Left ventricle myocardium inferior (tissue), 1 donor: Measurements from ENCODE around the gene TCF4. TPM values are rescaled to one million over a fixed set of nuclear protein-coding genes. Genes with fewer than 3 reads are reported as not detected.

ENCODE experiments used
- DNase-seq: peaks from one replicate; pipeline ENCODE4 v3.0.0-alpha.2; 2020
- H3K27ac ChIP-seq: fragments of 200-600 bp; replicated peaks from 2 replicates; pipeline ENCODE4 v1.8.0; 2021
- H3K27me3 ChIP-seq: fragments of 200-600 bp; 2 replicates; pipeline ENCODE4 v1.8.0; 2021; ENCODE audit warnings: low read depth
- H3K36me3 ChIP-seq: fragments of 200-600 bp; 2 replicates; pipeline ENCODE4 v1.8.0; 2021
- H3K4me1 ChIP-seq: fragments of 200-600 bp; 2 replicates; pipeline ENCODE4 v1.8.0; 2021
- H3K4me3 ChIP-seq: fragments of 200-600 bp; 2 replicates; pipeline ENCODE4 v1.8.0; 2021; ENCODE audit warnings: mild to moderate bottlenecking, moderate library complexity
- H3K9me3 ChIP-seq: fragments of 200-600 bp; replicated peaks from 2 replicates; pipeline ENCODE4 v1.8.0; 2021
- intact Hi-C: fragments of 100-400 bp; cut with micrococcal nuclease; formaldehyde crosslinking; loops from one replicate; pipeline ENCODE4 v1.11.0; 2022
- total RNA-seq: library from RNA; stranded (reverse); fragmentation: NEBNext Ultra II Directional; extraction: Animal tissue kit (Norgen Biotek cat#: 25700); gene quantifications from one replicate; pipeline ENCODE4 v1.2.1, GENCODE V29; 2021
- TF ChIP-seq, protein P1 (sequence below): fragments of 200-600 bp; IDR thresholded peaks from 2 replicates; pipeline ENCODE4 v1.8.0; 2021; ENCODE audit warnings: antibody characterized with exemption, mild to moderate bottlenecking, borderline replicate concordance
- donor health status: DM: no; HTN: yes; CAD: no; lungs with severe emphysema.

TCF4 gene
- total RNA-seq, 1 donor from 2014 or later = 58.9 TPM

DNA sequence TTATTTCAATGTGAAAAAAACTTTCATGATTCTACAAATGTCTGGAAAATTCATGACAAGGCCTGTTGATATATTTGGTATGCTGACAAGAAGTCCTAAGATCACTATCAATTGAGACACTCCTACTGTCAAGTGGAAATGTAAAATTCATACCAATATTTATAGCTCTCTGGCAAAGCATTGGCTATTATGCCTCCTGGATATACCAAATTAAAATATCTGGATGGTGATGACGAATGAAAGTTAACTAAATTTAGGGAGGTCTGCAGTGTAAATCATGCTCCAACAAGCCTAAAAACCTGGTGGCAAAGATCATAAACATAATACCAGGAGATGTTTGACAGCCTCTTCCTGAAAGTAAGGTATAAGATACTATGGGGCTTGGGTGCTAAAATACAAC is 41.1 kb upstream of the TCF4 start:
- DNase-seq = no peak
- H3K9me3 ChIP-seq = no peaks in the 10 kb centered on the region
- TF ChIP-seq, protein P1, sequence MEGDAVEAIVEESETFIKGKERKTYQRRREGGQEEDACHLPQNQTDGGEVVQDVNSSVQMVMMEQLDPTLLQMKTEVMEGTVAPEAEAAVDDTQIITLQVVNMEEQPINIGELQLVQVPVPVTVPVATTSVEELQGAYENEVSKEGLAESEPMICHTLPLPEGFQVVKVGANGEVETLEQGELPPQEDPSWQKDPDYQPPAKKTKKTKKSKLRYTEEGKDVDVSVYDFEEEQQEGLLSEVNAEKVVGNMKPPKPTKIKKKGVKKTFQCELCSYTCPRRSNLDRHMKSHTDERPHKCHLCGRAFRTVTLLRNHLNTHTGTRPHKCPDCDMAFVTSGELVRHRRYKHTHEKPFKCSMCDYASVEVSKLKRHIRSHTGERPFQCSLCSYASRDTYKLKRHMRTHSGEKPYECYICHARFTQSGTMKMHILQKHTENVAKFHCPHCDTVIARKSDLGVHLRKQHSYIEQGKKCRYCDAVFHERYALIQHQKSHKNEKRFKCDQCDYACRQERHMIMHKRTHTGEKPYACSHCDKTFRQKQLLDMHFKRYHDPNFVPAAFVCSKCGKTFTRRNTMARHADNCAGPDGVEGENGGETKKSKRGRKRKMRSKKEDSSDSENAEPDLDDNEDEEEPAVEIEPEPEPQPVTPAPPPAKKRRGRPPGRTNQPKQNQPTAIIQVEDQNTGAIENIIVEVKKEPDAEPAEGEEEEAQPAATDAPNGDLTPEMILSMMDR = no peak
- no peak overlapping the region for H3K27ac ChIP-seq
- H3K4me1 ChIP-seq = no peaks in the 10 kb centered on the region
- H3K4me3 ChIP-seq = no peak overlapping the region
- intact Hi-C loops = no loop called here
- no peaks in the 10 kb centered on the region for H3K27me3 ChIP-seq
- H3K36me3 ChIP-seq = no peaks in the 10 kb centered on the region

DNA sequence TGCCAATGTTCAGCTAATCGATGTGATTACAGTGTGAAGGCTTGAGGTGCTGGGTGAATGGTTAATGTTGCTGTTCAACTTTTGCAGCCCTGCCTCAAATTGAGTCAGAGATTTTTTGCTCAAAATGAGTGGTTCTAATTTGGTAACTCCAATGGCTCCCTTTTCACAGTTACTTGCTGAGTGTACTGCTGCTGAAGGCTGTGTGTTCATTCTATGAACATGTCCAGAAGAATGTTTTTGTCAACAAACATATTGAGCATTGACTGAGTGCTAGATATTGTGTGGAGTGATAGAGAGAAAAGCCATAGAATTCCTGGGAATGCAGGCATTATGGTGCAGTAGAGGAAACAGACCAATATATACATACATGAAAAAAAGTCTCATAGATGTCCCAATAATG is 39.0 kb upstream of the TCF4 start:
- Histone ChIP-seq H3K4me3 (no peak overlapping the region), H3K4me1 (no peaks in the 10 kb centered on the region), H3K27ac (no peak overlapping the region), H3K9me3 (no peaks in the 10 kb centered on the region), H3K36me3 (no peaks in the 10 kb centered on the region), H3K27me3 (no peaks in the 10 kb centered on the region)
- intact Hi-C loops = no loop called here
- TF ChIP-seq, protein P1 = no peak
- DNase-seq = no peak

DNA sequence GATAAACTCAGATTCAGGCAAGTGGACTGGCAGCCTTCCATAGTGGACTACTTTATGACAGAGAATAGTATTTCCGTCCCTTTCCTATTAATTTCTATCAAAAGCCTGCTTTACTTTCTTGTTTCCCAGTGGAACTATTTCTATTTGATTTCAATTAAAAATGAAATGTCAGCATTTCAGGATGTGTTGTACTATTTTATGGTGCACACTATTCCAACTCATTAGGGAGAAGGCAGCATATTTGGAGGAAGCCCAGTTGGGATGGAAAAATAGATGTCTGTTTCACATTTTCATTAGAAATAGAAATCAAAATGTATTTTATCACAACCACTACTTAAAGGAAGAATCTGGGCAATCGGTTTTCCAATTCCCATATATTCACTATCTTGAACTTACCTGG is 37.9 kb upstream of the TCF4 start:
- TF ChIP-seq, protein P1 = no peak
- Histone ChIP-seq H3K27me3 (no peaks in the 10 kb centered on the region), H3K27ac (no peak overlapping the region), H3K36me3 (no peaks in the 10 kb centered on the region), H3K9me3 (no peaks in the 10 kb centered on the region), H3K4me3 (no peak overlapping the region), H3K4me1 (no peaks in the 10 kb centered on the region)
- intact Hi-C loops = no loop called here
- no peak for DNase-seq

DNA sequence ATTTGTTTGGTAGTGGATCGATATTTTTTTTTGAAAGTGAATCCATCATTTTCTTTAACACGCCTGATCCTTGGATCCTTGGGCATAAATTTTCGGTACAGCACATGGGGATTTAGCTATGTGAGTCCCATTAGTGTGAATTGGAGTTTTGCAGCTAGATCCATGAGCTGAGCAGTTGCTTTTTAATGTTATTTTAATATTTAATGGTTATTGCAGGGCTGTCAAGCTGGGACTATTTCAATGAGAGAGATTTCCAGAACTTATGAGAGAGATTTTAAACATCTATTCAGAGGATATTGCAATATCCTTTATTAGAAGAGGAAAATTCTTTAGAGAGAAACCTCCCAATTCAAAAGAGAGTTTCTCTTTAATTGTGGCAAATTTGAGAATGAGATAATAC is 35.6 kb upstream of the TCF4 start:
- Histone ChIP-seq H3K27ac (no peak overlapping the region), H3K36me3 (no peaks in the 10 kb centered on the region), H3K27me3 (no peaks in the 10 kb centered on the region), H3K9me3 (peaks cover 6% of the 10 kb centered on the region), H3K4me3 (no peak overlapping the region), H3K4me1 (no peaks in the 10 kb centered on the region)
- intact Hi-C loops = no loop called here
- DNase-seq = no peak
- TF ChIP-seq, protein P1 = no peak

DNA sequence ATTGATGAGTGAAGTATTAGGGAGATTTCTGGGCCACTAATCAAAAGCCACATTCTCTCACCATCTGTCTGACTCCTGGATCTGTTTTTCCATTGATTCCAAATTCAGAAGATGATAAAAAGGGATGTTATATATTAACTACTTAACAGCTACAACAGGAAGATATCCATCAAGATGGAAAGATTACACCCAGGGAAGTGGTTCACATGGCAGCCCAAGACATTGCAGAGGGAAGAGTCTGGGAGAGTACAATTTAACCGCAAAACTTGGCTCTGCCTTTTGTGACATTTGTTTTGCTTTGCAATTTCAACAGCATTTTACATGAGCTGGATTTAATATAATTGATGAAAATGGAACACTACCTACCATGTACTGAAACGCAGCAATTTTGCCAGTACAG is 22.5 kb upstream of the TCF4 start:
- Histone ChIP-seq H3K4me3 (no peak overlapping the region), H3K36me3 (no peaks in the 10 kb centered on the region), H3K27me3 (no peaks in the 10 kb centered on the region), H3K4me1 (no peaks in the 10 kb centered on the region), H3K9me3 (peaks cover 19% of the 10 kb centered on the region), H3K27ac (no peak overlapping the region)
- TF ChIP-seq, protein P1 = no peak
- intact Hi-C loops = no loop called here
- DNase-seq = no peak

DNA sequence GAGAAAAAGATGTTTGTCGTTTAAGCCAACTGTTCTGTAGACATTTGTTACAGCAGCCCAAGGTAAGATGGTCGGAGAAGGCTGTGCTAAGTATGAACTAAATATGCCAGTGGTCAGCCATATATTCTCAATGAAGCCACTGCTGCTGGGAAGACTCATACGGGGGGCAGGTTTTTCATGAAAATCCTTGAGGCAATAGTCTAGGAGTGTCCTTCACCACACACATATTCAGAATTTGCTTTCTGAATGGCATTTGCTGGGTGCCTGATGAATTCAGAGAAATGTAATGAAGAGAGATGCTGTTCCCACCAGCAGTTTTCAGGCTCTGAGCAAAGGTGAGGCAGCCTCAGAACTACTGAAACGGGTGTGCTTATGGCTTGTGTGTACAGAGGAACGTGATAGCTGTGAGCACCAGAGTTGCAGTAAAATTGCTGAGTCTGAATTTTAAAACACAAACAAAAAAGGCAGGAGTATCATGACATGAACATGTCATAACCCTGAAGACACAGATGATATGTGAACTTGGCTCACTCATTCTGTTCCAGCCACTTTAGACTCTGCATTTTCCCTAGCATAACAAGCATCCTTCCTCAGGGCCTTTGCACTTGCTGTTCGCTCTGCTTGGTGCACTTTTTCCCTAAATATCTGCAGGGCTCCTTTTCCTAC is 21.3 kb upstream of the TCF4 start:
- H3K36me3 ChIP-seq = no peaks in the 10 kb centered on the region
- no peaks in the 10 kb centered on the region for H3K4me1 ChIP-seq
- no peak overlapping the region for H3K4me3 ChIP-seq
- H3K27ac ChIP-seq = no peak overlapping the region
- peaks cover 10% of the 10 kb centered on the region for H3K9me3 ChIP-seq
- TF ChIP-seq, protein P1 = no peak
- H3K27me3 ChIP-seq = no peaks in the 10 kb centered on the region
- intact Hi-C loops = no loop called here
- DNase-seq = no peak
